ENCODE data around the gene TBXA2R. TPM values are rescaled to one million over a fixed set of nuclear protein-coding genes. Genes with fewer than 3 reads are reported as not detected.

The TBXA2R gene
- total RNA-seq, 1 experiment from 2014 or later = not detected

- DNase-seq = no peak
- peaks cover 6% of the 10 kb centered on the region for H3K79me2 ChIP-seq (ENCODE audit: low read depth)
- H3K9me2 ChIP-seq (ENCODE audit: insufficient read depth) = no peaks in the 10 kb centered on the region
- peaks cover 5% of the 10 kb centered on the region; the same call in 1 of the 2 replicates for H3K4me1 ChIP-seq (replicated peaks; ENCODE audit: insufficient read depth)
- H4K20me1 ChIP-seq (ENCODE audit: insufficient read depth) = peaks cover 10% of the 10 kb centered on the region
- H3K27ac ChIP-seq = no peak overlapping the region
- no peaks in the 10 kb centered on the region for H3K36me3 ChIP-seq (ENCODE audit: low read depth)
- peaks cover 11% of the 10 kb centered on the region; the same call in 1 of the 2 replicates for H3F3A ChIP-seq (ENCODE audit: insufficient read depth, low read depth)
- H2AFZ ChIP-seq = no peak overlapping the region
- no peaks in the 10 kb centered on the region for H3K27me3 ChIP-seq (ENCODE audit: insufficient read depth, low read depth)
- CTCF ChIA-PET = interaction anchor here (0.6 kb wide), 1 partner anchor 642 kb away, joined by 4 read pairs; no protein-coding TSS in a partner anchor
- no peak overlapping the region for H3K4me2 ChIP-seq
- no peak overlapping the region for H3K4me3 ChIP-seq
- TF ChIP-seq CTCF (conservative IDR thresholded peaks at IDR 0.05) (no peak), EZH2 (IDR thresholded peaks at IDR 0.05; ENCODE audit: low read depth) (no peak)
- POLR2A ChIA-PET (ENCODE audit: unreplicated experiment) = no interaction called here
- intact Hi-C loops (cut with micrococcal nuclease; ENCODE audit: unreplicated experiment) = no loop called here
- no peaks in the 10 kb centered on the region for H3K9me3 ChIP-seq (ENCODE audit: insufficient read depth, low read depth)
- BruUV-seq (replicated peaks) = no TSS peak
Measured at GRCh38 chr19:3576696-3577443, 29.8 kb downstream of the TBXA2R start.

- Histone ChIP-seq H3K4me1 (replicated peaks; ENCODE audit: insufficient read depth) (peaks cover 6% of the 10 kb centered on the region; the same call in 1 of the 2 replicates), H2AFZ (no peak overlapping the region), H3K79me2 (ENCODE audit: low read depth) (peaks cover 6% of the 10 kb centered on the region), H3K36me3 (ENCODE audit: low read depth) (no peaks in the 10 kb centered on the region), H3K27ac (no peak overlapping the region), H4K20me1 (ENCODE audit: insufficient read depth) (peaks cover 10% of the 10 kb centered on the region), H3K27me3 (ENCODE audit: insufficient read depth, low read depth) (no peaks in the 10 kb centered on the region), H3K4me3 (no peak overlapping the region), H3F3A (ENCODE audit: insufficient read depth, low read depth) (peaks cover 11% of the 10 kb centered on the region; the same call in 1 of the 2 replicates), H3K9me3 (ENCODE audit: insufficient read depth, low read depth) (no peaks in the 10 kb centered on the region), H3K9me2 (ENCODE audit: insufficient read depth) (no peaks in the 10 kb centered on the region), H3K4me2 (no peak overlapping the region)
- no peak for DNase-seq
- CTCF ChIA-PET = interaction anchor here (0.5 to 0.8 kb wide), 2 partner anchors 120 to 719 kb away, joined by 3 read pairs; no protein-coding TSS in a partner anchor
- intact Hi-C loops (cut with micrococcal nuclease; ENCODE audit: unreplicated experiment) = no loop called here
- POLR2A ChIA-PET (ENCODE audit: unreplicated experiment) = no interaction called here
- no peak for TF ChIP-seq CTCF (conservative IDR thresholded peaks at IDR 0.05)
- BruUV-seq (replicated peaks) = no TSS peak
Measured at GRCh38 chr19:3575949-3576673, 30.6 kb downstream of the TBXA2R start.

- BruUV-seq (replicated peaks) = no TSS peak
- Histone ChIP-seq H2AFZ (no peak overlapping the region), H3K4me2 (no peak overlapping the region), H3K27ac (no peak overlapping the region), H3K9me2 (ENCODE audit: insufficient read depth) (no peaks in the 10 kb centered on the region), H3K36me3 (ENCODE audit: low read depth) (no peaks in the 10 kb centered on the region), H3K9me3 (ENCODE audit: insufficient read depth, low read depth) (no peaks in the 10 kb centered on the region), H3K4me1 (replicated peaks; ENCODE audit: insufficient read depth) (peaks cover 6% of the 10 kb centered on the region; the same call in 1 of the 2 replicates), H3F3A (ENCODE audit: insufficient read depth, low read depth) (peaks cover 8% of the 10 kb centered on the region; the same call in 1 of the 2 replicates), H3K79me2 (ENCODE audit: low read depth) (peaks cover 6% of the 10 kb centered on the region), H3K27me3 (ENCODE audit: insufficient read depth, low read depth) (no peaks in the 10 kb centered on the region), H3K4me3 (no peak overlapping the region), H4K20me1 (ENCODE audit: insufficient read depth) (peaks cover 10% of the 10 kb centered on the region)
- ChIA-PET POLR2A (ENCODE audit: unreplicated experiment) (no interaction called here), CTCF (interaction anchor here (0.8 kb wide), 1 partner anchor 121 kb away, joined by 3 read pairs; no protein-coding TSS in a partner anchor)
- DNase-seq = no peak
- TF ChIP-seq CTCF (conservative IDR thresholded peaks at IDR 0.05) (0 out of 2 replicates have a peak, but pooled peaks have one; percentile 29), EZH2 (IDR thresholded peaks at IDR 0.05; ENCODE audit: low read depth) (no peak)
- intact Hi-C loops (cut with micrococcal nuclease; ENCODE audit: unreplicated experiment) = no loop called here
Measured at GRCh38 chr19:3575260-3575741, 31.4 kb downstream of the TBXA2R start.

All from PC-9 (cell line).